H1 (cell line): Measurements from ENCODE around the gene HABP2. TPM values are rescaled to one million over a fixed set of nuclear protein-coding genes. Genes with fewer than 3 reads are reported as not detected.

ENCODE experiments used
- CTCF ChIA-PET: fragments of 300-600 bp; sonication (Branson Sonifier 250); formaldehyde crosslinking; loops from one replicate; lab custom pipeline; 2021; ENCODE audit not compliant: partially characterized antibody; lab: Charles Lee
- POLR2A ChIA-PET: fragments of 300-600 bp; sonication (Branson Sonifier 250); formaldehyde crosslinking; loops from one replicate; lab custom pipeline; 2021; ENCODE audit warnings: inconsistent platforms; ENCODE audit not compliant: partially characterized antibody; lab: Charles Lee
- DNase-seq, 2 experiments: peaks; one replicate each; pipeline versions ENCODE4 v3.0.0 to v3.0.0-alpha.2; 2010 to 2022; ENCODE audit warnings: low spot score in 2 of 2, low read depth in 1 of 2, mixed read lengths in 1 of 2
- FAIRE-seq: peaks from 2 replicates; lab custom pipeline; 2011; peaks lifted over from hg19 to GRCh38; lab: Jason Lieb, UNC
- H2AFZ ChIP-seq: 2 replicates; pipeline ENCODE4 v1.8.1; 2012; ENCODE audit warnings: low read length, inconsistent platforms
- H2AK5ac ChIP-seq: 2 replicates; pipeline ENCODE4 v1.6.1; 2013; ENCODE audit warnings: low read depth, low read length
- H2BK120ac ChIP-seq: replicated peaks from 2 replicates; pipeline ENCODE3; 2013; ENCODE audit warnings: low read depth, low read length, inconsistent platforms
- H2BK12ac ChIP-seq: 2 replicates; pipeline ENCODE4 v1.6.1; 2013; ENCODE audit warnings: low read depth, low read length
- H2BK15ac ChIP-seq: 2 replicates; pipeline ENCODE4 v1.6.1; 2013; ENCODE audit warnings: low read length
- H2BK20ac ChIP-seq: 2 replicates; pipeline ENCODE4 v1.6.1; 2013; ENCODE audit warnings: low read length
- H2BK5ac ChIP-seq: 2 replicates; pipeline ENCODE4 v1.6.1; 2013; ENCODE audit warnings: low read depth, low read length
- H3K14ac ChIP-seq: 2 replicates; pipeline ENCODE4 v1.6.1; 2013; ENCODE audit warnings: inconsistent platforms; ENCODE audit not compliant: insufficient read length
- H3K18ac ChIP-seq: 2 replicates; pipeline ENCODE4 v1.6.1; 2013; ENCODE audit warnings: low read length; ENCODE audit errors: extremely low read depth
- H3K23ac ChIP-seq: 2 replicates; pipeline ENCODE4 v1.6.1; 2013; ENCODE audit warnings: inconsistent platforms; ENCODE audit not compliant: insufficient read length
- H3K23me2 ChIP-seq: 2 replicates; pipeline ENCODE4 v1.6.1; 2013; ENCODE audit warnings: low read depth, low read length
- H3K27ac ChIP-seq: 2 replicates; pipeline ENCODE4 v1.6.1; 2011; ENCODE audit warnings: low read depth, low read length, inconsistent platforms
- H3K27me3 ChIP-seq, 4 experiments: replicated peaks in 1 of 4; 1 replicate in 1 of 4; 2 replicates in 3 of 4; pipeline versions ENCODE4 v1.6.1 to v1.8.1; 2011 to 2013; ENCODE audit warnings: low read length in 3 of 4, mild to moderate bottlenecking in 3 of 4, inconsistent platforms in 2 of 4, mixed read lengths in 2 of 4, moderate library complexity in 1 of 4; ENCODE audit not compliant: control insufficient read depth in 3 of 4, insufficient read depth in 3 of 4; ENCODE audit errors: extremely low read depth in 1 of 4
- H3K36me3 ChIP-seq, 4 experiments: 2 replicates each; pipeline versions ENCODE4 v1.6.1 to v1.8.1; 2011 to 2013; ENCODE audit warnings: mild to moderate bottlenecking in 4 of 4, low read length in 3 of 4, moderate library complexity in 2 of 4, control low read depth in 1 of 4, inconsistent platforms in 1 of 4; ENCODE audit not compliant: insufficient read depth in 4 of 4, control insufficient read depth in 2 of 4
- H3K4ac ChIP-seq: replicated peaks from 2 replicates; pipeline ENCODE3; 2013; ENCODE audit warnings: low read length, low read depth, mixed read lengths, inconsistent platforms; ENCODE audit not compliant: insufficient read length
- H3K4me1 ChIP-seq, 4 experiments: replicated peaks in 1 of 4; 1 replicate in 1 of 4; 2 replicates in 3 of 4; pipeline versions ENCODE4 v1.6.1 to v1.8.1; 2011 to 2013; ENCODE audit warnings: low read length in 3 of 4, inconsistent platforms in 2 of 4, mixed read lengths in 1 of 4; ENCODE audit not compliant: insufficient read depth in 4 of 4, control insufficient read depth in 3 of 4
- H3K4me2 ChIP-seq, 2 experiments: 2 replicates each; pipeline versions ENCODE4 v1.6.1 to v1.8.1; 2011 to 2013; ENCODE audit warnings: low read depth in 2 of 2, low read length in 2 of 2, control low read depth in 1 of 2, inconsistent platforms in 1 of 2, mild to moderate bottlenecking in 1 of 2; ENCODE audit not compliant: insufficient read depth in 1 of 2
- H3K4me3 ChIP-seq, 4 experiments: fragments of 200-600, 300-600 bp in 1 of 4; sonication (generic), shearing (Covaris generic), sonication (Bioruptor Twin) in 1 of 4; 2 replicates each; pipeline versions ENCODE4 v1.5.1 to v1.8.1; 2011 to 2016; ENCODE audit warnings: low read length in 4 of 4, low read depth in 3 of 4, control low read depth in 2 of 4, inconsistent platforms in 2 of 4, mild to moderate bottlenecking in 2 of 4, mixed read lengths in 1 of 4, moderate library complexity in 1 of 4; ENCODE audit not compliant: insufficient read depth in 2 of 4; ENCODE audit errors: extremely low read depth in 1 of 4
- H3K56ac ChIP-seq: replicated peaks from 2 replicates; pipeline ENCODE3; 2013; ENCODE audit warnings: low read depth, mild to moderate bottlenecking, mixed read lengths, low read length, inconsistent platforms; ENCODE audit not compliant: insufficient read length
- H3K79me1 ChIP-seq: 2 replicates; pipeline ENCODE4 v1.6.1; 2013; ENCODE audit warnings: low read depth, low read length, control low read depth
- H3K79me2 ChIP-seq, 2 experiments: 2 replicates each; pipeline versions ENCODE4 v1.6.1 to v1.8.1; 2012 to 2013; ENCODE audit warnings: low read length in 2 of 2, mild to moderate bottlenecking in 2 of 2, inconsistent platforms in 1 of 2; ENCODE audit not compliant: insufficient read depth in 2 of 2, control insufficient read depth in 1 of 2
- H3K9ac ChIP-seq, 4 experiments: replicated peaks in 1 of 4; 1 replicate in 1 of 4; 2 replicates in 3 of 4; pipeline versions ENCODE4 v1.6.1 to v1.8.1; 2011 to 2013; ENCODE audit warnings: low read depth in 3 of 4, low read length in 3 of 4, control low read depth in 2 of 4, mild to moderate bottlenecking in 2 of 4, moderate library complexity in 2 of 4, inconsistent platforms in 1 of 4; ENCODE audit errors: extremely low read depth in 1 of 4
- H3K9me3 ChIP-seq, 2 experiments: 2 replicates each; pipeline versions ENCODE4 v1.6.1 to v1.8.1; 2012 to 2013; ENCODE audit warnings: mild to moderate bottlenecking in 2 of 2, moderate library complexity in 2 of 2, control low read depth in 1 of 2, inconsistent platforms in 1 of 2, low read depth in 1 of 2, low read length in 1 of 2, mixed read lengths in 1 of 2; ENCODE audit not compliant: insufficient read depth in 2 of 2
- H4K20me1 ChIP-seq, 2 experiments: replicated peaks in 1 of 2; 2 replicates each; pipeline versions ENCODE3 to v1.8.1; 2011 to 2013; ENCODE audit warnings: inconsistent platforms in 2 of 2, low read length in 2 of 2, mild to moderate bottlenecking in 1 of 2; ENCODE audit not compliant: insufficient read depth in 2 of 2, control insufficient read depth in 1 of 2
- H4K5ac ChIP-seq: 2 replicates; pipeline ENCODE4 v1.6.1; 2013; ENCODE audit warnings: low read length, low read depth, mixed read lengths, inconsistent platforms; ENCODE audit not compliant: insufficient read length
- H4K8ac ChIP-seq: 2 replicates; pipeline ENCODE4 v1.8.0; 2013; ENCODE audit warnings: mild to moderate bottlenecking, moderate library complexity, low read length, inconsistent platforms; ENCODE audit not compliant: insufficient read depth; ENCODE audit errors: extremely low read depth
- H4K91ac ChIP-seq: replicated peaks from 2 replicates; pipeline ENCODE3; 2013; ENCODE audit warnings: low read length, mixed read lengths, inconsistent platforms; ENCODE audit not compliant: insufficient read length
- BCL11A ChIP-seq, 2 experiments: IDR thresholded peaks; one replicate each; pipeline ENCODE4 v1.6.1; 2011; ENCODE audit warnings: low read depth in 2 of 2, low read length in 2 of 2, mild to moderate bottlenecking in 2 of 2
- CBX5 ChIP-seq: fragments of 300-800, 300-1000 bp; sonication (generic); IDR thresholded peaks from 2 replicates; pipeline ENCODE4 v1.7.1; 2016; ENCODE audit warnings: antibody characterized with exemption, low read length, low read depth
- FOSL1 ChIP-seq: IDR thresholded peaks from 2 replicates; pipeline ENCODE4 v1.6.1; 2011; ENCODE audit warnings: mild to moderate bottlenecking, low read depth, low read length, moderate library complexity; ENCODE audit not compliant: insufficient read depth
- GABPA ChIP-seq: IDR thresholded peaks from 2 replicates; pipeline ENCODE4 v1.6.1; 2011; ENCODE audit warnings: mild to moderate bottlenecking, low read length, moderate library complexity, borderline replicate concordance; ENCODE audit not compliant: insufficient read depth
- GTF2F1 ChIP-seq: IDR thresholded peaks from 2 replicates; pipeline ENCODE4 v1.6.1; 2012; ENCODE audit warnings: low read depth, low read length, improper control_type of control experiment, borderline replicate concordance
- HDAC6 ChIP-seq: IDR thresholded peaks from one replicate; pipeline ENCODE4 v1.7.1; 2012; ENCODE audit warnings: low read depth, mild to moderate bottlenecking, inconsistent platforms, low read length, moderate library complexity
- KDM4A ChIP-seq: IDR thresholded peaks from one replicate; pipeline ENCODE4 v1.7.1; 2012; ENCODE audit warnings: low read depth, mild to moderate bottlenecking, moderate library complexity, low read length, inconsistent platforms; ENCODE audit not compliant: severe bottlenecking
- RFX5 ChIP-seq: IDR thresholded peaks from 2 replicates; pipeline ENCODE4 v1.6.1; 2011; ENCODE audit warnings: low read depth, low read length, improper control_type of control experiment, borderline replicate concordance
- SIRT6 ChIP-seq: IDR thresholded peaks from one replicate; pipeline ENCODE4 v1.7.1; 2012; ENCODE audit warnings: low read length, inconsistent platforms
- SIX5 ChIP-seq: IDR thresholded peaks from 2 replicates; pipeline ENCODE4 v1.6.1; 2011; ENCODE audit warnings: mild to moderate bottlenecking, low read depth, low read length
- SP1 ChIP-seq: IDR thresholded peaks from 2 replicates; pipeline ENCODE4 v1.6.1; 2011; ENCODE audit warnings: low read depth, low read length
- TAF1 ChIP-seq: IDR thresholded peaks from 2 replicates; pipeline ENCODE4 v1.6.1; 2011; ENCODE audit warnings: mild to moderate bottlenecking, low read depth, low read length
- TEAD4 ChIP-seq: IDR thresholded peaks from 2 replicates; pipeline ENCODE4 v1.6.1; 2012; ENCODE audit warnings: low read depth, low read length, inconsistent platforms, mixed read lengths
- ZNF274 ChIP-seq: IDR thresholded peaks from 2 replicates; pipeline ENCODE4 v1.7.0; 2012; ENCODE audit warnings: low read length, borderline replicate concordance; ENCODE audit errors: extremely low read depth
- WGBS, 2 experiments: shearing (Covaris generic) in 1 of 2; methylation state at CpG; one replicate each; pipeline versions ENCODE4 v1.1.6 to v1.1.7; 2013 to 2015; ENCODE audit warnings: low lambda C conversion rate in 2 of 2, mixed read lengths in 2 of 2, inconsistent platforms in 1 of 2, low coverage in 1 of 2, missing lambda C conversion rate in 1 of 2; ENCODE audit not compliant: insufficient replicate concordance in 2 of 2, insufficient coverage in 1 of 2, insufficient read length in 1 of 2; ENCODE audit errors: extremely low coverage in 1 of 2, missing lambda C conversion rate in 1 of 2; 5-methylcytosine and 5-hydroxymethylcytosine counted together
- polyA plus RNA-seq, 7 experiments: library from polyadenylated mRNA; depleted of rRNA in 3 of 7; stranded (reverse) in 5 of 7; unstranded in 2 of 7; fragments of >200 nt in 5 of 7; fragments of 200-250 nt in 2 of 7; gene quantifications; 1 replicate in 5 of 7; 2 replicates in 1 of 7; 4 replicates in 1 of 7; pipeline versions ENCODE4 v1.2.1 to v1.2.3, GENCODE V29; 2011 to 2013; ENCODE audit warnings: missing spikeins in 2 of 7, mixed read lengths in 2 of 7
- total RNA-seq: library from RNA; stranded (reverse); fragmentation: NEBNext Ultra II Directional; extraction: Animal tissue kit (Norgen Biotek cat#: 25700); gene quantifications from 2 replicates; pipeline ENCODE4 v1.2.1, GENCODE V29; 2021
- TF ChIP-seq, protein P1 (sequence below): IDR thresholded peaks from 2 replicates; pipeline ENCODE4 v1.6.1; 2011; ENCODE audit warnings: low read depth, mild to moderate bottlenecking, low read length; ENCODE audit not compliant: insufficient read depth

The HABP2 gene
- total and polyA plus RNA-seq, 2 of the 8 experiments (the other 6 are each of a cell fraction or from before 2014, with no cell fraction given), result not detected

DNA sequence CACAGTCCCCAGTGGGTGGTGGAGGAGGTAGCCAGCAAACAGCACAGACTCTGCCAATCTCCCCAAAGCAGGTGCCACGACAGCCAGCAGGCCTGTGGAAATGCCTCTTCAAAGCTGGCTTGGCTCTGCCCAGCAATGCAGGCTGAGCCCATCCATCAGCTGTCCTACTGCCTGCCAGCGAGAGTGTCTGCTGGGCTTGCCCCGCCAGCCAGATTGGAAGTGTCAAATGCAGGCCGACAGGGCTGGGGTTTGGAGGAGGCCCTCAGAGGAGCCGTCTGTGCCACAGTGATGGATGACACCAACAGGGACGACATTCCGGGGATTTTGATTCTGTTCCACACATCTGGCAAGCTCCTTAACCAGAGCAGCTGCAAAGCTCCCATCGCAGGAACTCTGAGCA, 16.7 kb downstream of the HABP2 start:
- Histone ChIP-seq H2AFZ (no peak overlapping the region), H3K14ac (no peak overlapping the region), H2AK5ac (no peak overlapping the region), H3K9ac (no peak overlapping the region), H3K27ac (no peak overlapping the region), H3K56ac (no peak overlapping the region), H2BK20ac (no peak overlapping the region), H4K8ac (no peak overlapping the region), H2BK12ac (no peak overlapping the region), H3K4me2 (no peak overlapping the region), H4K5ac (no peak overlapping the region), H2BK15ac (no peak overlapping the region), H3K36me3 (no peaks in the 10 kb centered on the region), H3K23ac (no peak overlapping the region), H3K4ac (no peak overlapping the region), H4K91ac (no peak overlapping the region), H3K79me1 (no peaks in the 10 kb centered on the region), H2BK5ac (no peak overlapping the region), H3K79me2 (no peaks in the 10 kb centered on the region), H2BK120ac (no peak overlapping the region), H3K4me3 (no peak overlapping the region), H3K18ac (no peak overlapping the region), H3K4me1 (peaks cover 0 to 3% (median 0%) of the 10 kb centered on the region in 4 experiments; a peak in 2 of 7 replicates), H4K20me1 (no peaks in the 10 kb centered on the region), H3K27me3 (peaks cover 0 to 3% (median 0%) of the 10 kb centered on the region in 4 experiments; a peak in 1 of 7 replicates), H3K9me3 (no peaks in the 10 kb centered on the region), H3K23me2 (no peaks in the 10 kb centered on the region)
- ChIA-PET CTCF (interaction anchor here (0.6 kb wide), 1 partner anchor 49 kb away, joined by 3 read pairs; no protein-coding TSS in a partner anchor), POLR2A (no interaction called here)
- FAIRE-seq (no peak), DNase-seq (no peak)
- 92% methylated on average over 8 of the region's 8 CpGs; no CpG with 5 or more reads in 1 of the 2 experiments for WGBS, 2 experiments
- TF ChIP-seq TEAD4, result no peak
- no peak for TF ChIP-seq KDM4A
- TF ChIP-seq GTF2F1, result no peak
- no peak for TF ChIP-seq SIX5
- no peak for TF ChIP-seq SIRT6
- no peak for TF ChIP-seq HDAC6
- TF ChIP-seq ZNF274, result no peak
- no peak for TF ChIP-seq RFX5
- no peak for TF ChIP-seq GABPA
- TF ChIP-seq FOSL1, result no peak
- TF ChIP-seq SP1, result no peak
- TF ChIP-seq, protein P1, sequence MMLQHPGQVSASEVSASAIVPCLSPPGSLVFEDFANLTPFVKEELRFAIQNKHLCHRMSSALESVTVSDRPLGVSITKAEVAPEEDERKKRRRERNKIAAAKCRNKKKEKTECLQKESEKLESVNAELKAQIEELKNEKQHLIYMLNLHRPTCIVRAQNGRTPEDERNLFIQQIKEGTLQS, result no peak
- TF ChIP-seq BCL11A (IDR thresholded peaks at IDR 0.05; ENCODE audit: low read depth in 2 of 2, low read length in 2 of 2), result no peak
- TF ChIP-seq CBX5, result no peak
- TF ChIP-seq TAF1, result no peak
